H1 (cell line): ENCODE measurements around the gene DENND4A. TPM values are rescaled to one million over a fixed set of nuclear protein-coding genes. Genes with fewer than 3 reads are reported as not detected.

ENCODE experiments used
- CTCF ChIA-PET: fragments of 300-600 bp; sonication (Branson Sonifier 250); formaldehyde crosslinking; loops from one replicate; lab custom pipeline; 2021; ENCODE audit not compliant: partially characterized antibody; lab: Charles Lee
- POLR2A ChIA-PET: fragments of 300-600 bp; sonication (Branson Sonifier 250); formaldehyde crosslinking; loops from one replicate; lab custom pipeline; 2021; ENCODE audit warnings: inconsistent platforms; ENCODE audit not compliant: partially characterized antibody; lab: Charles Lee
- DNase-seq, 2 experiments: peaks; one replicate each; pipeline versions ENCODE4 v3.0.0 to v3.0.0-alpha.2; 2010 to 2022; ENCODE audit warnings: low spot score in 2 of 2, low read depth in 1 of 2, mixed read lengths in 1 of 2
- FAIRE-seq: peaks from 2 replicates; lab custom pipeline; 2011; peaks lifted over from hg19 to GRCh38; lab: Jason Lieb, UNC
- H2AFZ ChIP-seq: 2 replicates; pipeline ENCODE4 v1.8.1; 2012; ENCODE audit warnings: low read length, inconsistent platforms
- H2AK5ac ChIP-seq: 2 replicates; pipeline ENCODE4 v1.6.1; 2013; ENCODE audit warnings: low read depth, low read length
- H2BK120ac ChIP-seq: replicated peaks from 2 replicates; pipeline ENCODE3; 2013; ENCODE audit warnings: low read depth, low read length, inconsistent platforms
- H2BK12ac ChIP-seq: 2 replicates; pipeline ENCODE4 v1.6.1; 2013; ENCODE audit warnings: low read depth, low read length
- H2BK15ac ChIP-seq: 2 replicates; pipeline ENCODE4 v1.6.1; 2013; ENCODE audit warnings: low read length
- H2BK20ac ChIP-seq: 2 replicates; pipeline ENCODE4 v1.6.1; 2013; ENCODE audit warnings: low read length
- H2BK5ac ChIP-seq: 2 replicates; pipeline ENCODE4 v1.6.1; 2013; ENCODE audit warnings: low read depth, low read length
- H3K14ac ChIP-seq: 2 replicates; pipeline ENCODE4 v1.6.1; 2013; ENCODE audit warnings: inconsistent platforms; ENCODE audit not compliant: insufficient read length
- H3K18ac ChIP-seq: 2 replicates; pipeline ENCODE4 v1.6.1; 2013; ENCODE audit warnings: low read length; ENCODE audit errors: extremely low read depth
- H3K23ac ChIP-seq: 2 replicates; pipeline ENCODE4 v1.6.1; 2013; ENCODE audit warnings: inconsistent platforms; ENCODE audit not compliant: insufficient read length
- H3K23me2 ChIP-seq: 2 replicates; pipeline ENCODE4 v1.6.1; 2013; ENCODE audit warnings: low read depth, low read length
- H3K27ac ChIP-seq: 2 replicates; pipeline ENCODE4 v1.6.1; 2011; ENCODE audit warnings: low read depth, low read length, inconsistent platforms
- H3K27me3 ChIP-seq, 4 experiments: replicated peaks in 1 of 4; 1 replicate in 1 of 4; 2 replicates in 3 of 4; pipeline versions ENCODE4 v1.6.1 to v1.8.1; 2011 to 2013; ENCODE audit warnings: low read length in 3 of 4, mild to moderate bottlenecking in 3 of 4, inconsistent platforms in 2 of 4, mixed read lengths in 2 of 4, moderate library complexity in 1 of 4; ENCODE audit not compliant: control insufficient read depth in 3 of 4, insufficient read depth in 3 of 4; ENCODE audit errors: extremely low read depth in 1 of 4
- H3K36me3 ChIP-seq, 4 experiments: 2 replicates each; pipeline versions ENCODE4 v1.6.1 to v1.8.1; 2011 to 2013; ENCODE audit warnings: mild to moderate bottlenecking in 4 of 4, low read length in 3 of 4, moderate library complexity in 2 of 4, control low read depth in 1 of 4, inconsistent platforms in 1 of 4; ENCODE audit not compliant: insufficient read depth in 4 of 4, control insufficient read depth in 2 of 4
- H3K4ac ChIP-seq: replicated peaks from 2 replicates; pipeline ENCODE3; 2013; ENCODE audit warnings: low read length, low read depth, mixed read lengths, inconsistent platforms; ENCODE audit not compliant: insufficient read length
- H3K4me1 ChIP-seq, 4 experiments: replicated peaks in 1 of 4; 1 replicate in 1 of 4; 2 replicates in 3 of 4; pipeline versions ENCODE4 v1.6.1 to v1.8.1; 2011 to 2013; ENCODE audit warnings: low read length in 3 of 4, inconsistent platforms in 2 of 4, mixed read lengths in 1 of 4; ENCODE audit not compliant: insufficient read depth in 4 of 4, control insufficient read depth in 3 of 4
- H3K4me2 ChIP-seq, 2 experiments: 2 replicates each; pipeline versions ENCODE4 v1.6.1 to v1.8.1; 2011 to 2013; ENCODE audit warnings: low read depth in 2 of 2, low read length in 2 of 2, control low read depth in 1 of 2, inconsistent platforms in 1 of 2, mild to moderate bottlenecking in 1 of 2; ENCODE audit not compliant: insufficient read depth in 1 of 2
- H3K4me3 ChIP-seq, 4 experiments: fragments of 200-600, 300-600 bp in 1 of 4; sonication (generic), shearing (Covaris generic), sonication (Bioruptor Twin) in 1 of 4; 2 replicates each; pipeline versions ENCODE4 v1.5.1 to v1.8.1; 2011 to 2016; ENCODE audit warnings: low read length in 4 of 4, low read depth in 3 of 4, control low read depth in 2 of 4, inconsistent platforms in 2 of 4, mild to moderate bottlenecking in 2 of 4, mixed read lengths in 1 of 4, moderate library complexity in 1 of 4; ENCODE audit not compliant: insufficient read depth in 2 of 4; ENCODE audit errors: extremely low read depth in 1 of 4
- H3K56ac ChIP-seq: replicated peaks from 2 replicates; pipeline ENCODE3; 2013; ENCODE audit warnings: low read depth, mild to moderate bottlenecking, mixed read lengths, low read length, inconsistent platforms; ENCODE audit not compliant: insufficient read length
- H3K79me1 ChIP-seq: 2 replicates; pipeline ENCODE4 v1.6.1; 2013; ENCODE audit warnings: low read depth, low read length, control low read depth
- H3K79me2 ChIP-seq, 2 experiments: 2 replicates each; pipeline versions ENCODE4 v1.6.1 to v1.8.1; 2012 to 2013; ENCODE audit warnings: low read length in 2 of 2, mild to moderate bottlenecking in 2 of 2, inconsistent platforms in 1 of 2; ENCODE audit not compliant: insufficient read depth in 2 of 2, control insufficient read depth in 1 of 2
- H3K9ac ChIP-seq, 4 experiments: replicated peaks in 1 of 4; 1 replicate in 1 of 4; 2 replicates in 3 of 4; pipeline versions ENCODE4 v1.6.1 to v1.8.1; 2011 to 2013; ENCODE audit warnings: low read depth in 3 of 4, low read length in 3 of 4, control low read depth in 2 of 4, mild to moderate bottlenecking in 2 of 4, moderate library complexity in 2 of 4, inconsistent platforms in 1 of 4; ENCODE audit errors: extremely low read depth in 1 of 4
- H3K9me3 ChIP-seq, 2 experiments: 2 replicates each; pipeline versions ENCODE4 v1.6.1 to v1.8.1; 2012 to 2013; ENCODE audit warnings: mild to moderate bottlenecking in 2 of 2, moderate library complexity in 2 of 2, control low read depth in 1 of 2, inconsistent platforms in 1 of 2, low read depth in 1 of 2, low read length in 1 of 2, mixed read lengths in 1 of 2; ENCODE audit not compliant: insufficient read depth in 2 of 2
- H4K20me1 ChIP-seq, 2 experiments: replicated peaks in 1 of 2; 2 replicates each; pipeline versions ENCODE3 to v1.8.1; 2011 to 2013; ENCODE audit warnings: inconsistent platforms in 2 of 2, low read length in 2 of 2, mild to moderate bottlenecking in 1 of 2; ENCODE audit not compliant: insufficient read depth in 2 of 2, control insufficient read depth in 1 of 2
- H4K5ac ChIP-seq: 2 replicates; pipeline ENCODE4 v1.6.1; 2013; ENCODE audit warnings: low read length, low read depth, mixed read lengths, inconsistent platforms; ENCODE audit not compliant: insufficient read length
- H4K8ac ChIP-seq: 2 replicates; pipeline ENCODE4 v1.8.0; 2013; ENCODE audit warnings: mild to moderate bottlenecking, moderate library complexity, low read length, inconsistent platforms; ENCODE audit not compliant: insufficient read depth; ENCODE audit errors: extremely low read depth
- H4K91ac ChIP-seq: replicated peaks from 2 replicates; pipeline ENCODE3; 2013; ENCODE audit warnings: low read length, mixed read lengths, inconsistent platforms; ENCODE audit not compliant: insufficient read length
- BCL11A ChIP-seq, 2 experiments: IDR thresholded peaks; one replicate each; pipeline ENCODE4 v1.6.1; 2011; ENCODE audit warnings: low read depth in 2 of 2, low read length in 2 of 2, mild to moderate bottlenecking in 2 of 2
- CEBPB ChIP-seq: IDR thresholded peaks from 2 replicates; pipeline ENCODE4 v1.6.1; 2012; ENCODE audit warnings: low read depth, low read length
- CHD2 ChIP-seq: IDR thresholded peaks from 2 replicates; pipeline ENCODE4 v1.6.1; 2012; ENCODE audit warnings: low read length, improper control_type of control experiment
- GABPA ChIP-seq: IDR thresholded peaks from 2 replicates; pipeline ENCODE4 v1.6.1; 2011; ENCODE audit warnings: mild to moderate bottlenecking, low read length, moderate library complexity, borderline replicate concordance; ENCODE audit not compliant: insufficient read depth
- POLR2A ChIP-seq, 2 experiments: IDR thresholded peaks; 1 replicate in 1 of 2; 2 replicates in 1 of 2; pipeline ENCODE4 v1.6.1; 2011; ENCODE audit warnings: low read depth in 2 of 2, low read length in 2 of 2, mild to moderate bottlenecking in 2 of 2; ENCODE audit errors: control extremely low read depth in 1 of 2
- POU5F1 ChIP-seq: IDR thresholded peaks from 2 replicates; pipeline ENCODE4 v1.6.1; 2011; ENCODE audit warnings: low read depth, mild to moderate bottlenecking, low read length, moderate library complexity
- RFX5 ChIP-seq: IDR thresholded peaks from 2 replicates; pipeline ENCODE4 v1.6.1; 2011; ENCODE audit warnings: low read depth, low read length, improper control_type of control experiment, borderline replicate concordance
- RXRA ChIP-seq: IDR thresholded peaks from 2 replicates; pipeline ENCODE4 v1.6.1; 2011; ENCODE audit warnings: low read depth, mild to moderate bottlenecking, low read length, moderate library complexity; ENCODE audit not compliant: insufficient read depth
- SRF ChIP-seq: IDR thresholded peaks from 2 replicates; pipeline ENCODE4 v1.6.1; 2011; ENCODE audit warnings: mild to moderate bottlenecking, low read depth, low read length, moderate library complexity
- TBP ChIP-seq: IDR thresholded peaks from 2 replicates; pipeline ENCODE4 v1.6.1; 2011; ENCODE audit warnings: low read depth, low read length, improper control_type of control experiment
- TCF12 ChIP-seq: IDR thresholded peaks from 2 replicates; pipeline ENCODE4 v1.6.1; 2011; ENCODE audit warnings: low read depth, mild to moderate bottlenecking, low read length
- TEAD4 ChIP-seq: IDR thresholded peaks from 2 replicates; pipeline ENCODE4 v1.6.1; 2012; ENCODE audit warnings: low read depth, low read length, inconsistent platforms, mixed read lengths
- ZNF274 ChIP-seq: IDR thresholded peaks from 2 replicates; pipeline ENCODE4 v1.7.0; 2012; ENCODE audit warnings: low read length, borderline replicate concordance; ENCODE audit errors: extremely low read depth
- WGBS, 2 experiments: shearing (Covaris generic) in 1 of 2; methylation state at CpG; one replicate each; pipeline versions ENCODE4 v1.1.6 to v1.1.7; 2013 to 2015; ENCODE audit warnings: low lambda C conversion rate in 2 of 2, mixed read lengths in 2 of 2, inconsistent platforms in 1 of 2, low coverage in 1 of 2, missing lambda C conversion rate in 1 of 2; ENCODE audit not compliant: insufficient replicate concordance in 2 of 2, insufficient coverage in 1 of 2, insufficient read length in 1 of 2; ENCODE audit errors: extremely low coverage in 1 of 2, missing lambda C conversion rate in 1 of 2; 5-methylcytosine and 5-hydroxymethylcytosine counted together
- polyA plus RNA-seq, 7 experiments: library from polyadenylated mRNA; depleted of rRNA in 3 of 7; stranded (reverse) in 5 of 7; unstranded in 2 of 7; fragments of >200 nt in 5 of 7; fragments of 200-250 nt in 2 of 7; gene quantifications; 1 replicate in 5 of 7; 2 replicates in 1 of 7; 4 replicates in 1 of 7; pipeline versions ENCODE4 v1.2.1 to v1.2.3, GENCODE V29; 2011 to 2013; ENCODE audit warnings: missing spikeins in 2 of 7, mixed read lengths in 2 of 7
- total RNA-seq: library from RNA; stranded (reverse); fragmentation: NEBNext Ultra II Directional; extraction: Animal tissue kit (Norgen Biotek cat#: 25700); gene quantifications from 2 replicates; pipeline ENCODE4 v1.2.1, GENCODE V29; 2021

The DENND4A gene
- total and polyA plus RNA-seq, 2 of the 8 experiments (the other 6 are each of a cell fraction or from before 2014, with no cell fraction given), result 1.3 to 4.7 TPM

GRCh38 chr15:65777053-65777452 is 15.0 kb downstream of the DENND4A start:
- TF ChIP-seq GABPA (no peak), SRF (no peak), BCL11A (IDR thresholded peaks at IDR 0.05; ENCODE audit: low read depth in 2 of 2, low read length in 2 of 2) (no peak), TCF12 (no peak), POU5F1 (no peak), POLR2A (IDR thresholded peaks at IDR 0.05; ENCODE audit: control extremely low read depth in 1 of 2, low read depth in 2 of 2, low read length in 2 of 2) (no peak), RFX5 (no peak), TBP (no peak), TEAD4 (no peak), CEBPB (no peak), ZNF274 (no peak), RXRA (no peak), CHD2 (no peak)

More at GRCh38 chr15:65777053-65777452, 15.0 kb downstream of the DENND4A start:
- Histone ChIP-seq H3K36me3 (no peaks in the 10 kb centered on the region), H2BK12ac (no peak overlapping the region), H3K9me3 (no peaks in the 10 kb centered on the region), H3K4me2 (no peak overlapping the region), H3K4ac (no peak overlapping the region), H3K27me3 (no peaks in the 10 kb centered on the region), H3K23me2 (no peaks in the 10 kb centered on the region; the same call in 1 of the 2 replicates), H4K20me1 (no peaks in the 10 kb centered on the region), H3K23ac (no peak overlapping the region), H3K79me1 (no peaks in the 10 kb centered on the region), H3K9ac (no peak overlapping the region), H3K18ac (no peak overlapping the region), H4K91ac (no peak overlapping the region), H2AK5ac (no peak overlapping the region), H2BK15ac (no peak overlapping the region), H4K8ac (no peak overlapping the region), H3K79me2 (no peaks in the 10 kb centered on the region), H2AFZ (no peak overlapping the region), H2BK5ac (no peak overlapping the region), H3K14ac (no peak overlapping the region), H3K4me1 (no peaks in the 10 kb centered on the region), H2BK20ac (no peak overlapping the region), H2BK120ac (no peak overlapping the region), H3K4me3 (no peak overlapping the region), H3K56ac (no peak overlapping the region), H4K5ac (no peak overlapping the region), H3K27ac (no peak overlapping the region)
- DNase-seq (no peak), FAIRE-seq (no peak)
- ChIA-PET CTCF (no interaction called here), POLR2A (no interaction called here)
- whole genome bisulfite sequencing, 2 experiments, result 97% methylated on average over 6 of the region's 6 CpGs; no CpG with 5 or more reads in 1 of the 2 experiments
